HPDE6-E6E7 (cell line): ENCODE data around the gene DAGLA.
"Not testable (repeated sequence)": the region's sequence is repeated elsewhere in the genome, so short reads cannot be mapped to it uniquely, and the experiment has no call there.

Experiments
- DNase-seq: peaks from one replicate; pipeline ENCODE4 v3.0.0; 2011; ENCODE audit warnings: missing footprints; ENCODE audit errors: extremely low spot score

The DAGLA gene

GRCh38 chr11:61660997-61661396 is 19.2 kb upstream of the DAGLA start:
- DNase-seq, result not testable (repeated sequence)

DNA sequence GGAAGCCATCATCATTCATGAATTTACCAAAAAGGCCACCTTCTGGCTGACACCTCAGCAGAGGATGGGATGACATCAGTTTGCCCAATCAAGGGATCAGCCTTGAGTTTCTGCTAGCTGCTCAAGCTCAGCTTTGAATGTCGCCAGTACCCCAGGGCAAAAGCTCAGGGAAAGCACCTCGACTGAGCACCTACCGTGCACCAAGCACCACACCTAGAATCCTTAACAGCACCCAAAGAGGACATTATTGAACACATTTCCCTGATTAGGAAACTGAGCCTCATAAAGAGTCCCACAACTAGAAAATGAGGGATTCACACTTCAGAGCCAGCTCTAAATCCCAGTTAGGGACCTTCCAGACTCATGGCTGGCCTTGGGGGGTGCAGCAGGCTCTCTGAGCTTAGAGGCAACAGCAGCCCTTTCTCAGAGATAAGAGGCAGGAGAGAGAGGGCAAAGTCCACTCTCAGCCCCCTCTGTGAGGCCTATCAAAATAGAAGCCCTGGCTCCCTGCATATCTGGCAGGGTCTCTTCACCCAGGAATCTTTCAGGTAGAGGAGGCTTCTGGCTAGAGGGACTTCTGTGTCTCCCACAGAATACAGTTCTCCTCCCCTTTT is 13.4 kb upstream of the DAGLA start:
- DNase-seq, result no peak

GRCh38 chr11:61667684-61668305 is 12.4 kb upstream of the DAGLA start:
- DNase-seq, result no peak

- no peak for DNase-seq
These were observed 10.8 kb upstream of the DAGLA start for GRCh38 chr11:61669417-61669816.

GRCh38 chr11:61670626-61671025 is 9.6 kb upstream of the DAGLA start:
- no peak for DNase-seq

DNA sequence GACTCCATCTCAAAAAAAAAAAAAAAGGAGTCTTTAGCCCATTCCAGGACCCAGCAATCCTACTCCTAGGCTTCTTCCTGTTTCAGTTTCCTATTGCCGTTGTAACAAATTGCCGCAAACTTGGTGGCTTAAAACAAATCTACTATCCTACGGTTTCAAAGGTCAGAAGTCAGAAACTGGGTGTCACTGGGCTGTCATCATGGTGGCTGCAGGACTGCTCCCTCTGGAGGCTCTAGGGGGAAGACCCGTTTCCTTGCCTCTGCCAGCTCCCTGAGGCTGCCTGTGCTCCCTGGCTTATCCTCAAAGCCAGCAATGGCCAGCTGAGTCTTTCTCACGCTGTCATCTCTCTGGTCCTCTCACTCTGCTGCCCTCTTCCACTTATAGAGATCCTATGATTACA is 8.7 kb upstream of the DAGLA start:
- no peak for DNase-seq

- not testable (repeated sequence) for DNase-seq
These were observed 6.2 kb upstream of the DAGLA start for GRCh38 chr11:61673946-61674467.

- DNase-seq, result no peak
These were observed 4.4 kb upstream of the DAGLA start for GRCh38 chr11:61675826-61676225.

GRCh38 chr11:61679296-61679695 is 895 bp upstream of the DAGLA start:
- DNase-seq, result no peak

DNA sequence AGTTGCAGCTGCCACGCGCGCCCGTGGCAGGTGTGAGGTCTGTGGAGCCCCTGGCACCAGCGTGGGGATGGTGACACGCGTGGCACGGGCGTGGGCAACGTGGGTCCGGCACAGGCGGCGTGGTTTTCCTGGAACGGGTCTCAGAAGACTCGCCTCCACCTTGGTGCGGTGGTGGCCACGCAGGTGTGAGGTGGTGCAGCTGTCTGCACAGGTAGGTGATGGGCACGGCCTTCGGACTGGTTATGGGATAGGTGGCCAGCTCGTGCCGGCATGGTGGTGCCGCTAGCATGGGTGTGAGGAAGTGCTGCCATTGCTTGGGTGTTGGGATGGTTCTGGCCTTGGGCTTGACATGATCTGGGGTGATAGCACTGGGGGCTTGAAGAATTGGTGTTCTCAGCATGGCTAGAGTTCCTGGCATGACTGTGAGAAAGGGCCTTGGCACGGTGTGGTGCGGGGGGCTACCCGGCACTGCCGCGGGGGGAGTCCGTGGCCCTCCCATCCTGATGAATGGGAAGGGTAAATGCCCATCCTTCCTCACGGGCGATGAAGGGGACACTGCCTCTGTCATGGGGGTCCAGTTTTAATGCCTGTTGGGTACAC is 531 bp downstream of the DAGLA start:
- no peak for DNase-seq

DNA sequence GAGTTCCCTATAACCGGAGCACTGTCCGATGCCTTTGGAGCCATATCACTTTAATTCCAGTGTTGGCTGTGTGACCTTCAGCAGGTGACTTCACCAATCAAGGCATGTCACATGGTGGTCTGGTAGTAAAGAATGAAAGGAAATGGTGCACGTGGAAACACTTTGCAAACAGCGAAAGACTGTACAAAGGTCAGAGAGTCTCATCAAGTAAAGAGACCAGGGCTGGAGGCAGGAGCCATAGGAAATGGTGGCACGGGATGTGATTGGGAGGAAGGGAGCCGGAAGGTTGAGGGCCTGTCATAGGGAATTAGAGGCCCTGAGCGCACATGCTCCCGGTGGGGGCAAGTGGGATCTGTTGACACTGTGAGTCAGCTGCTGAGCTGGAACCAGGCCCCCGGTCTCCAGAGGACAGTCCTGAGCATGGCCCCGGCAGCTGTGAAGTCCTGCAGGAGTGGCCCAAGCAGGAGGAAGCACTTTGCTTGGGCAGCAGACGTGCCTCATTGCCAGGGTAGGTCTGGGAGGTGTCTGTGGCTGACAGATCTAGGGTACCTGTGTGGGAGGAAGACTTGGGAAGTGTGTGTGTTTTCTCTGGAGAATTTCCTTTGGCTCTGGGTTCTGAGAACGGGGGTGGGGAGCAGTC is 2.0 kb downstream of the DAGLA start:
- DNase-seq, result no peak

DNA sequence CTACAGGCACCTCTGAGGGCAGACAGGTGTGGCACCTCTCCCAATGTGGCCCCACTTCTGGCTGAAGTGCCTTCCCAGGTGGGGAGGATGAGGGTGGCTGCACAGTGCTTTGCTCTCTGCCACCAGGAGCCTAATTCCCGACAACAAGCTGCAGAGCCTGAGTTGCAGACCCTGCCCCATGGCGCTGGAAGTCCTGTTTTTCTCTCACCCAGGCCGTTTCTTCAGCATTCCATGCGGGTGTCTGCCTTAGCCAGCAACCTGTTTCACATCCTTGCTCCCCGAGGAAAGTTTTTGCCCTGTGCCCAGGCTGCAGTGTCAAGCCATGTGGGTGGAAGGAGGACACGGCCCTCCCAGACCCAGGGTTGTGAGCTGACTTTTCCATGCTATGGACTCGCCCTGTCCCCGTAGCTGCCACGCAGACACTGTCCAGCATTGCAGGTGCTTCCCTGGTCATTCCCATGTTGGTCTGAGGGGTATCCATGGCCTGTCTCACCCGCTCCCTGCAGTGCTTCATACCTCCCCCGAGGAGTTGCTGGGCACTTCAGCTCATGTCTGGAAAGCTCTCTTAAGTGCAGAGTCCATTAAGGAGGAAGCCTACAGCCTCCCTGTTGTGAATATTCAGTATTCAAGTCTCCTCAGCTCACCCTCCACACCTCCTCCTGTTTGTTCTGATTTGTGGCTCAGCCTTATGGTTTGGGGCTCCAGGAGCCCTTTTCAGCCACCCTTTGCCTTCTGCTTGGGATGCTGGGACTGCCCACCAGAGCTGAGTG is 2.9 kb downstream of the DAGLA start:
- DNase-seq, result no peak

GRCh38 chr11:61683961-61684869 is 4.0 kb downstream of the DAGLA start:
- no peak for DNase-seq

GRCh38 chr11:61684870-61685616 is 4.9 kb downstream of the DAGLA start:
- no peak for DNase-seq

DNA sequence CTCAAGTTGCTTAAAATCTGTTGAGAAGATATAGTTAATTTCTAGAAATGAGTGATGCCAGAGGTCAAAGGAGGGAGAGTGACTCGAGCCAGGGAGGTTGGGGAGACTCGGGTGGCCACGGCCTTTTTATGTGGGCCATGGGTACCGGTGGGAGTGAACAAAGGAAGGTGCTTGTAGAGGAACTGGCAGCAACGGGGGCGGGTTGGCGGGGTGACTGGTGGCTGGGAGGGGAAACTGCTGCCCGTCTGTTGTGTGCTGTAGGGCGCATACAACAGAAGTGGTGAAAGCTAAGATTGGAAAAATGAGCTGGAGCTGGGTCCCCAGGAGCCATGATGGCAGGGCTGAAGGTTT is 5.4 kb downstream of the DAGLA start:
- DNase-seq, result no peak

DNA sequence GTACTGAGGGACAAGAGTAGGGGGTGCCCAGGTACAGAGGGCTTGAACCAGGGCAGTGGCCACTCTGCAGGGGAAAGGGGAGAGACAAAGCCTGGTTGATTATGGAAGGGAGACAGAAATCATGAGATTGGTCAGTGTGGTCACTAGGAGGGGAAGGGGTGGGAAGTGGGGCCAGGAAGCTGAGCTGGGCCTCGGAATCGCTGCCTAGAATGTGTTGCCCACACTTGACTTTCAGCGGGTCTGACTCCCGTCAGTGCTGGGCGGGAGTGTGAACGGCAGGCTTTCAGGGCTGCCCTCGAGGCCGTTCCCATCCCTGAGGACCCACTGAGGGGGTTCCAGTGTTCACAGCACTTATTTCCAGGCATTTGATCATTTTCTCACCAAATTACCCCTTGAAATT is 5.9 kb downstream of the DAGLA start:
- DNase-seq, result no peak

DNA sequence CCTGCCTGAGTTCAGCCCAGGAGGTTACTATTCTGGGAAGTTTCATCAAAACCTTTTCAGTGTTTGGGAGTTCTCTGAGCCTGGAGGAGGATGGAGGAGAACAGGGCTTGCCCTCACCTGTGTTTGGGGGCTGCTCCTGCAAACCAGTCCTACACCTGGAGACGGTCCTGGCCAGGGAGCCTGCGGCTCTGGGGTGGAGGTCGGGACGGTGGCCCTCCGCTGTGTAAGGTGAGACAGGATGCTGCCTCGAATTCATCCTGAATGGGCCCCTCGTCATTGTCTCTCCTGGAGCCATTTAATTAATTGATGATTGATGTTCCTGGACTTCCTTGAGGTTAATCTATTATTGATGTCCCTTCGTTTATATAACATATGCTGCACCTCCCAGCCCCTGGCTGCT is 6.3 kb downstream of the DAGLA start:
- DNase-seq, result no peak

- no peak for DNase-seq
These were observed 7.2 kb downstream of the DAGLA start for GRCh38 chr11:61687420-61687819.

DNA sequence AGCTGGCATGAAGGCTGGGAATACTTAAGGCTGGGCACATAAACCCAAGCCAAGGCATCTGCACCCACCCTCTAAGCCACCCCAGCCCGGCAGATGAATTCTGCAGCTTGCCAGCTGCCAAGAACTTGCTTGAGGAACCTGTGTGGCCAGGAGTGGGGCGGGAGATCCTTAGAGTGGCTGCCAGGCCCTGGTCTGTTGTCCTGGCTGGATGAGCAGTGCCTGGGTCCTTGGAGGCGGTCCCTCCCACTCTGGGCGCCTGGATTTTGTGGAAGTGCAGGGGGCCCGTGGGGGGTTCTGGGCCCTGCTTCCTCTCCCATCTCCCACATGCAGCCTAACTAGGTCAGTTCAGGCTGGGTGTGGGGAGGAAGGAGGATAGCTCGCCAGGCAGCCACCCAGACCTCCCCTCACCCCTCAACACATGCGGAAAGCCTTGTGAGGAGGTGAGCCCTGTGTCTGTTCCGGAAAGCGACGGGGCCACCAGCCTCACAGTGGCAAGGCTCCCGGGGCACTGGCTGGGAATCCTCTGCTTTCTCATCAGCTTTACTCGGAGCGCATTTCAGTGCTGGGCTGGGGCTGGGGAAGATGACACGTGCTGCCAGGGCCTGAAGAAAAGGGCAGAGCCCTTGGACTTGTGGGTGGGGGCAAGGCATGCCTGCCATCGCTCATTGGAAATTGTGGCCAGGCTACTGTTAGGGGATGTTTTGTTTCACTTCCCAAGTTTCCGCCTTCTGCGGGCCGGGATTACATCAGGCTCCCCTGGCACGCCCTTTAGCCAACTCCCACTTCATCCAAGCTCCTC is 8.4 kb downstream of the DAGLA start:
- no peak for DNase-seq

DNA sequence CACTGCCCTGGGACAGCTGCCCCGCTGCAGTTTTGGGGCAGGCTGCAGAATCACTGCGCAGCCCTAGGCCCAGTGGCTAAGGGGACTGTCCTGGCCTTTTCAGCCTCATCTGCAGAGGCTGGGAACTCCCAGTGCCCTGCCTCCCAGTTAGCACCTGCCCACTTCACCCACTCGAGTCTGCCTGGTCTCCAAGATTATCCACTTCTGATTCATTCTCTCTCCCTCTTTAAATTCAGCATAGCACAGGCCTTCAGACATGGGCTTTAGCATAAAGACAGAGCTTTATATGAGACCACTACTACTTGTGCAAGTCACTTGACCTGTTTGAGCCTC is 8.9 kb downstream of the DAGLA start:
- no peak for DNase-seq
